HG02885 (cell line): Measurements from ENCODE around the gene DHRS1.
"Not testable (repeated sequence)": the region's sequence is repeated elsewhere in the genome, so short reads cannot be mapped to it uniquely, and the experiment has no call there.

Experiments
- ATAC-seq: cut with Tn5 transposase; IDR thresholded peaks from one replicate; pipeline ENCODE4 v1.9.1; 2021; ENCODE audit warnings: mild to moderate bottlenecking; ENCODE audit not compliant: unreplicated experiment, poor library complexity

DHRS1 gene

DNA sequence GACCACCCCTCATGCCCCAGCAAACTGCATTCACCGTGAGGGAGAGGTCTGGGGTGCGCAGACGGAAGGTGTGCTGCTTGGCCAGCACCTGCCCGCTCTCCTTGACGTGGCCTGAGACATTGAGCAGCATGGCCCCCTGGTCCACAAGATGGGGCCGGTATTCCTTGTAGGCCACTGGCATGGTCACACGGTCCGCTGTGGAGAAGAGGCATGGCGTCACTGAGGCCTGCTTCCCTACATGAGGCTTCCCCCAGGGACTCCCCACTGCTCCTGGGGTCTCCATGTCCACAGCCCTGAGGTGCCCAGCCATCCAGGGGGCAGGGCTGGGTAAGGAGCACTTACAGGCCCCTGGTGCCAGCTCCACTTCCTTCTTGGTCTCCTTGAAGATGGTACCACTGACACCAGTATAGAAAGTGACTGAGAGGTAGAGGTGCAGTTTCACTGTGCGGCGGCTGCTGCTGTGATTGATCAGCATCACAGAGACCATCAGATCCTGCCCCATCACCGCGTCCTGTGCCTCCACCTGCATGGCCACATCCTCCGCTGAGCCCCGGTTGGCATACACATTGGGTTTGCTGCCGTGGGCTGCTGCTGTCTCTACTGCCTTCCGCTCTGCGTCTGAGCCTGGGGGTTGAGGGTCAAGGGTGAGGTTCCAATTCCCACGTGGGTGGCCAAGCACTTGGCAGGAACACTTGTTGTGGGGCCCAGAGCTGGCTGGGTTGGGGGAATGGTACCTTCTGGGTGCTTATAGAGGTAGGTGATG, 44.8 kb downstream of the DHRS1 start:
- no peak for ATAC-seq

- no peak for ATAC-seq
Observed at GRCh38 chr14:24253936-24254335, 45.6 kb downstream of the DHRS1 start.

- ATAC-seq = no peak
Observed at GRCh38 chr14:24252289-24253124, 47.1 kb downstream of the DHRS1 start.

DNA sequence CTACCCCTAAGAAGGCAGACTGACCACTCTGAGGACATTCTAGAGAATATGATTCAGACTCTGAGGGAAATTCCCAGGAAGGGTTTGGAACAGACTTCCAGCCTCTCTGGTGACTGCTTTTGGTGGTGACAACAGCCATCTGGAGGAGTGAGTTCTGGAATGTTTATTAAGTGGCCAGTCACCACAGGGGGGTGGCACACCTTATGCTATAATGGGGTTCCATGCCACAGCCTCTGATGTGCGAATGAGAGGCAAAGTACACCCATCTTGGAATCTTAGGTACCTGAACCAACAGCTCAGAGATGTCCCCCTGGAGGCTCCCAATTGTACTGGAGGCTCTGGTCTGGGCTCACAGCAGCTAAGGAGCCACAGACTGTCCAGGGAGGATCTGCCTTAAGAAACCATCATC, 47.7 kb downstream of the DHRS1 start:
- ATAC-seq = no peak

DNA sequence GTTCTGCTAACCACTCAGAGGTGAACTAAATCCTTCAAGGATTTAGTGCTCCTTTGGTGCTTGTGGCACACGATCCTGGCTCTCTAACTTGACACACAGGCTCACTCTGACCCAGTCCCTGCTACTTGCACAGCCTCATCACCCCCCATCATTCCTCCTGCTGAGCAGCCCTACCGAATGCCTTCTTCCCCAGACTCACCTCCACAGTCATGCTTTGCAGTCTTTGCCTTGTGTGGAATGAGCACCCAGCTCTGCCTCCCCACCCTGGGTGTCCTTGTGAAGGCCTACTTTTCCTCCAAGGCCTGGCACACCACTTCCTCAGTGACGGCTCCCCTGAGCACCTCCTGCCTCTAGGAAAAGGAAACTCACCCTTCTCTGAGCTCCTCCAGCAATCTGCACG, 49.2 kb downstream of the DHRS1 start:
- ATAC-seq = no peak

GRCh38 chr14:24249230-24250021, 50.2 kb downstream of the DHRS1 start:
- ATAC-seq = no peak

- ATAC-seq = no peak
Observed at GRCh38 chr14:24247422-24247821, 52.2 kb downstream of the DHRS1 start.

DNA sequence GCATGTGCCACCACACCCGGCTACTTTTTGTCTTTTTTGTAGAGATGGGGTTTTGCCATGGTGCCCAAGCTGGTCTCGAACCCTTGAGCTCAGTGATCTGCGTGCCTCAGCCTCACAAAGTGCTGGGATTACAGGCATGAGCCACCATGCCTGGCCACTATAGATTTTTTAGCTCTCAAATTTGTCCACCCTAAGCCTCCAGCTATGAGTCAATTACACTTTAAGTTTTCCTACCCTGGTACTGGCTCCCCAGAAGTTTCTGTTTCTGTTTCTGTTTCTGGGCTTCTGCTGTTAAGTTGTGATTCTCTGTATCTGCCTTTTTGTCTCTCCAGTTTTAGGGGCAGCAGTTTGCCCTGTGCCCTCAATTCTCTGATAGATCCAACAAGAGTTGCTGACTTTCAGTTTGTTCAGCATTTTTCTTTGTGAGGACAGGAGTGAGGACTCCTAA, 52.8 kb downstream of the DHRS1 start:
- no peak for ATAC-seq

DNA sequence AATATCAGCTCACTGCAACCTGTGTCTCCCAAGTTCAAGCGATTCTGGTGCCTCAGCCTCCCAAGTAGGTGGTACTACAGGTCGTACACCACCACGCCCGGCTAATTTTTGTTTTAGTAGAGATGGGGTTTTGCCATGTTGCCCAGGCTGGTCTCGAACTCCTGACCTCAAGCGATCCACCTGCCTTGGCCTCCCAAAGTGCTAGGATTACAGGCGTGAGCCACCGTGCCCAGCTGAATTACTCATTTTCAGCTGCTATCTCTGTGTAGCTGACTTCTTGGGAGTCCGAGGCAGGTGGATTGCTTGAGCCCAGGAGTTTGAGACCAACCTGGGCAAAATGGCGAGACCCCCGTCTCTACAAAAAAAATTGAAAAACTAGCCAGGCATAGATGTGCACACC, 54.2 kb downstream of the DHRS1 start:
- ATAC-seq = not testable (repeated sequence)

DNA sequence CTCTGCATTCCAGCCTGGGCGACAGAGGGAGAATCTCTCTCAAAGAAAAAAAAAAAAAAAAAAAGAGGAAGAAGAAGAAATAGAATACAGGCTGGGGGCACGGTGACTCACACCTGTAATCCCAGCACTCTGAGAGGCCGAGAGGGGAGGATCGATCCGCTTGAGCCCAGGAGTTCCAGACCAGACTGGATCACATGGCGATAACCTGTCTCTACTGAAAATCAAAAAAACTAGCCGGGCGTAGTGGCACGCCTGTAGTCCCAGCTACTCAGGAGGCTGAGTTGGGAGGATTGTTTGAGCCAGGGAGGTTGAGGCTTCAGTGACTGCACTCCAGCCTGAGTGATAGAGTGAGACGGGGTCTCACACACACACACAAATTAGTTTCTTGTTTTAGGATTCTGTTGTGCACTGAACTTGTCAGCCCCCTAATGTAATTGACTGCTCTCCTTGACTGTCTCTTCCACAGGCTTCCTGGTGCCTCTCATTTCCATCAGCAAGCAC, 56.2 kb downstream of the DHRS1 start:
- ATAC-seq = no peak

GRCh38 chr14:24241829-24242443, 57.6 kb downstream of the DHRS1 start:
- peak; percentile 82 for ATAC-seq
